H1 (cell line): ENCODE data around the gene ITGAV. TPM values are rescaled to one million over a fixed set of nuclear protein-coding genes. Genes with fewer than 3 reads are reported as not detected.

ENCODE experiments used
- CTCF ChIA-PET: fragments of 300-600 bp; sonication (Branson Sonifier 250); formaldehyde crosslinking; loops from one replicate; lab custom pipeline; 2021; ENCODE audit not compliant: partially characterized antibody; lab: Charles Lee
- POLR2A ChIA-PET: fragments of 300-600 bp; sonication (Branson Sonifier 250); formaldehyde crosslinking; loops from one replicate; lab custom pipeline; 2021; ENCODE audit warnings: inconsistent platforms; ENCODE audit not compliant: partially characterized antibody; lab: Charles Lee
- DNase-seq, 2 experiments: peaks; one replicate each; pipeline versions ENCODE4 v3.0.0 to v3.0.0-alpha.2; 2010 to 2022; ENCODE audit warnings: low spot score in 2 of 2, low read depth in 1 of 2, mixed read lengths in 1 of 2
- FAIRE-seq: peaks from 2 replicates; lab custom pipeline; 2011; peaks lifted over from hg19 to GRCh38; lab: Jason Lieb, UNC
- H2AFZ ChIP-seq: 2 replicates; pipeline ENCODE4 v1.8.1; 2012; ENCODE audit warnings: low read length, inconsistent platforms
- H2AK5ac ChIP-seq: 2 replicates; pipeline ENCODE4 v1.6.1; 2013; ENCODE audit warnings: low read depth, low read length
- H2BK120ac ChIP-seq: replicated peaks from 2 replicates; pipeline ENCODE3; 2013; ENCODE audit warnings: low read depth, low read length, inconsistent platforms
- H2BK12ac ChIP-seq: 2 replicates; pipeline ENCODE4 v1.6.1; 2013; ENCODE audit warnings: low read depth, low read length
- H2BK15ac ChIP-seq: 2 replicates; pipeline ENCODE4 v1.6.1; 2013; ENCODE audit warnings: low read length
- H2BK20ac ChIP-seq: 2 replicates; pipeline ENCODE4 v1.6.1; 2013; ENCODE audit warnings: low read length
- H2BK5ac ChIP-seq: 2 replicates; pipeline ENCODE4 v1.6.1; 2013; ENCODE audit warnings: low read depth, low read length
- H3K14ac ChIP-seq: 2 replicates; pipeline ENCODE4 v1.6.1; 2013; ENCODE audit warnings: inconsistent platforms; ENCODE audit not compliant: insufficient read length
- H3K18ac ChIP-seq: 2 replicates; pipeline ENCODE4 v1.6.1; 2013; ENCODE audit warnings: low read length; ENCODE audit errors: extremely low read depth
- H3K23ac ChIP-seq: 2 replicates; pipeline ENCODE4 v1.6.1; 2013; ENCODE audit warnings: inconsistent platforms; ENCODE audit not compliant: insufficient read length
- H3K23me2 ChIP-seq: 2 replicates; pipeline ENCODE4 v1.6.1; 2013; ENCODE audit warnings: low read depth, low read length
- H3K27ac ChIP-seq: 2 replicates; pipeline ENCODE4 v1.6.1; 2011; ENCODE audit warnings: low read depth, low read length, inconsistent platforms
- H3K27me3 ChIP-seq, 4 experiments: replicated peaks in 1 of 4; 1 replicate in 1 of 4; 2 replicates in 3 of 4; pipeline versions ENCODE4 v1.6.1 to v1.8.1; 2011 to 2013; ENCODE audit warnings: low read length in 3 of 4, mild to moderate bottlenecking in 3 of 4, inconsistent platforms in 2 of 4, mixed read lengths in 2 of 4, moderate library complexity in 1 of 4; ENCODE audit not compliant: control insufficient read depth in 3 of 4, insufficient read depth in 3 of 4; ENCODE audit errors: extremely low read depth in 1 of 4
- H3K36me3 ChIP-seq, 4 experiments: 2 replicates each; pipeline versions ENCODE4 v1.6.1 to v1.8.1; 2011 to 2013; ENCODE audit warnings: mild to moderate bottlenecking in 4 of 4, low read length in 3 of 4, moderate library complexity in 2 of 4, control low read depth in 1 of 4, inconsistent platforms in 1 of 4; ENCODE audit not compliant: insufficient read depth in 4 of 4, control insufficient read depth in 2 of 4
- H3K4ac ChIP-seq: replicated peaks from 2 replicates; pipeline ENCODE3; 2013; ENCODE audit warnings: low read length, low read depth, mixed read lengths, inconsistent platforms; ENCODE audit not compliant: insufficient read length
- H3K4me1 ChIP-seq, 4 experiments: replicated peaks in 1 of 4; 1 replicate in 1 of 4; 2 replicates in 3 of 4; pipeline versions ENCODE4 v1.6.1 to v1.8.1; 2011 to 2013; ENCODE audit warnings: low read length in 3 of 4, inconsistent platforms in 2 of 4, mixed read lengths in 1 of 4; ENCODE audit not compliant: insufficient read depth in 4 of 4, control insufficient read depth in 3 of 4
- H3K4me2 ChIP-seq, 2 experiments: 2 replicates each; pipeline versions ENCODE4 v1.6.1 to v1.8.1; 2011 to 2013; ENCODE audit warnings: low read depth in 2 of 2, low read length in 2 of 2, control low read depth in 1 of 2, inconsistent platforms in 1 of 2, mild to moderate bottlenecking in 1 of 2; ENCODE audit not compliant: insufficient read depth in 1 of 2
- H3K4me3 ChIP-seq, 4 experiments: fragments of 200-600, 300-600 bp in 1 of 4; sonication (generic), shearing (Covaris generic), sonication (Bioruptor Twin) in 1 of 4; 2 replicates each; pipeline versions ENCODE4 v1.5.1 to v1.8.1; 2011 to 2016; ENCODE audit warnings: low read length in 4 of 4, low read depth in 3 of 4, control low read depth in 2 of 4, inconsistent platforms in 2 of 4, mild to moderate bottlenecking in 2 of 4, mixed read lengths in 1 of 4, moderate library complexity in 1 of 4; ENCODE audit not compliant: insufficient read depth in 2 of 4; ENCODE audit errors: extremely low read depth in 1 of 4
- H3K56ac ChIP-seq: replicated peaks from 2 replicates; pipeline ENCODE3; 2013; ENCODE audit warnings: low read depth, mild to moderate bottlenecking, mixed read lengths, low read length, inconsistent platforms; ENCODE audit not compliant: insufficient read length
- H3K79me1 ChIP-seq: 2 replicates; pipeline ENCODE4 v1.6.1; 2013; ENCODE audit warnings: low read depth, low read length, control low read depth
- H3K79me2 ChIP-seq, 2 experiments: 2 replicates each; pipeline versions ENCODE4 v1.6.1 to v1.8.1; 2012 to 2013; ENCODE audit warnings: low read length in 2 of 2, mild to moderate bottlenecking in 2 of 2, inconsistent platforms in 1 of 2; ENCODE audit not compliant: insufficient read depth in 2 of 2, control insufficient read depth in 1 of 2
- H3K9ac ChIP-seq, 4 experiments: replicated peaks in 1 of 4; 1 replicate in 1 of 4; 2 replicates in 3 of 4; pipeline versions ENCODE4 v1.6.1 to v1.8.1; 2011 to 2013; ENCODE audit warnings: low read depth in 3 of 4, low read length in 3 of 4, control low read depth in 2 of 4, mild to moderate bottlenecking in 2 of 4, moderate library complexity in 2 of 4, inconsistent platforms in 1 of 4; ENCODE audit errors: extremely low read depth in 1 of 4
- H3K9me3 ChIP-seq, 2 experiments: 2 replicates each; pipeline versions ENCODE4 v1.6.1 to v1.8.1; 2012 to 2013; ENCODE audit warnings: mild to moderate bottlenecking in 2 of 2, moderate library complexity in 2 of 2, control low read depth in 1 of 2, inconsistent platforms in 1 of 2, low read depth in 1 of 2, low read length in 1 of 2, mixed read lengths in 1 of 2; ENCODE audit not compliant: insufficient read depth in 2 of 2
- H4K20me1 ChIP-seq, 2 experiments: replicated peaks in 1 of 2; 2 replicates each; pipeline versions ENCODE3 to v1.8.1; 2011 to 2013; ENCODE audit warnings: inconsistent platforms in 2 of 2, low read length in 2 of 2, mild to moderate bottlenecking in 1 of 2; ENCODE audit not compliant: insufficient read depth in 2 of 2, control insufficient read depth in 1 of 2
- H4K5ac ChIP-seq: 2 replicates; pipeline ENCODE4 v1.6.1; 2013; ENCODE audit warnings: low read length, low read depth, mixed read lengths, inconsistent platforms; ENCODE audit not compliant: insufficient read length
- H4K8ac ChIP-seq: 2 replicates; pipeline ENCODE4 v1.8.0; 2013; ENCODE audit warnings: mild to moderate bottlenecking, moderate library complexity, low read length, inconsistent platforms; ENCODE audit not compliant: insufficient read depth; ENCODE audit errors: extremely low read depth
- H4K91ac ChIP-seq: replicated peaks from 2 replicates; pipeline ENCODE3; 2013; ENCODE audit warnings: low read length, mixed read lengths, inconsistent platforms; ENCODE audit not compliant: insufficient read length
- BRCA1 ChIP-seq: IDR thresholded peaks from 2 replicates; pipeline ENCODE4 v1.6.1; 2012; ENCODE audit warnings: low read depth, low read length, improper control_type of control experiment
- CHD2 ChIP-seq: IDR thresholded peaks from 2 replicates; pipeline ENCODE4 v1.6.1; 2012; ENCODE audit warnings: low read length, improper control_type of control experiment
- GABPA ChIP-seq: IDR thresholded peaks from 2 replicates; pipeline ENCODE4 v1.6.1; 2011; ENCODE audit warnings: mild to moderate bottlenecking, low read length, moderate library complexity, borderline replicate concordance; ENCODE audit not compliant: insufficient read depth
- HDAC2 ChIP-seq, 2 experiments: fragments of 300-600 bp in 1 of 2; sonication (generic) in 1 of 2; IDR thresholded peaks; 2 replicates each; pipeline ENCODE4 v1.6.1; 2011 to 2012; ENCODE audit warnings: low read depth in 2 of 2, low read length in 2 of 2, mild to moderate bottlenecking in 2 of 2, moderate library complexity in 2 of 2, borderline replicate concordance in 1 of 2, inconsistent platforms in 1 of 2
- KDM5A ChIP-seq: fragments of 200-600 bp; IDR thresholded peaks from 2 replicates; pipeline ENCODE4 v1.7.1; 2012; ENCODE audit warnings: mild to moderate bottlenecking, low read length, inconsistent platforms, mixed read lengths
- NRF1 ChIP-seq: IDR thresholded peaks from 2 replicates; pipeline ENCODE4 v1.6.1; 2011; ENCODE audit warnings: mild to moderate bottlenecking, low read depth, low read length, improper control_type of control experiment
- PHF8 ChIP-seq: fragments of 200-600 bp; sonication (generic); conservative IDR thresholded peaks from 2 replicates; pipeline ENCODE4 v1.7.1; 2012; ENCODE audit warnings: low read depth, mild to moderate bottlenecking, inconsistent platforms, low read length, moderate library complexity
- POLR2AphosphoS5 ChIP-seq: IDR thresholded peaks from 2 replicates; pipeline ENCODE4 v1.6.1; 2011; ENCODE audit warnings: low read depth, low read length
- SP1 ChIP-seq: IDR thresholded peaks from 2 replicates; pipeline ENCODE4 v1.6.1; 2011; ENCODE audit warnings: low read depth, low read length
- SP2 ChIP-seq: IDR thresholded peaks from 2 replicates; pipeline ENCODE4 v1.6.1; 2012; ENCODE audit warnings: mild to moderate bottlenecking, low read length, inconsistent platforms
- TAF1 ChIP-seq: IDR thresholded peaks from 2 replicates; pipeline ENCODE4 v1.6.1; 2011; ENCODE audit warnings: mild to moderate bottlenecking, low read depth, low read length
- WGBS, 2 experiments: shearing (Covaris generic) in 1 of 2; methylation state at CpG; one replicate each; pipeline versions ENCODE4 v1.1.6 to v1.1.7; 2013 to 2015; ENCODE audit warnings: low lambda C conversion rate in 2 of 2, mixed read lengths in 2 of 2, inconsistent platforms in 1 of 2, low coverage in 1 of 2, missing lambda C conversion rate in 1 of 2; ENCODE audit not compliant: insufficient replicate concordance in 2 of 2, insufficient coverage in 1 of 2, insufficient read length in 1 of 2; ENCODE audit errors: extremely low coverage in 1 of 2, missing lambda C conversion rate in 1 of 2; 5-methylcytosine and 5-hydroxymethylcytosine counted together
- polyA plus RNA-seq, 7 experiments: library from polyadenylated mRNA; depleted of rRNA in 3 of 7; stranded (reverse) in 5 of 7; unstranded in 2 of 7; fragments of >200 nt in 5 of 7; fragments of 200-250 nt in 2 of 7; gene quantifications; 1 replicate in 5 of 7; 2 replicates in 1 of 7; 4 replicates in 1 of 7; pipeline versions ENCODE4 v1.2.1 to v1.2.3, GENCODE V29; 2011 to 2013; ENCODE audit warnings: missing spikeins in 2 of 7, mixed read lengths in 2 of 7
- total RNA-seq: library from RNA; stranded (reverse); fragmentation: NEBNext Ultra II Directional; extraction: Animal tissue kit (Norgen Biotek cat#: 25700); gene quantifications from 2 replicates; pipeline ENCODE4 v1.2.1, GENCODE V29; 2021
- TF ChIP-seq, protein P1 (sequence below): IDR thresholded peaks from 2 replicates; pipeline ENCODE4 v1.6.1; 2012; ENCODE audit warnings: inconsistent platforms

Gene ITGAV
- total and polyA plus RNA-seq, 2 of the 8 experiments (the other 6 are each of a cell fraction or from before 2014, with no cell fraction given) = 11.7 to 42.4 TPM

DNA sequence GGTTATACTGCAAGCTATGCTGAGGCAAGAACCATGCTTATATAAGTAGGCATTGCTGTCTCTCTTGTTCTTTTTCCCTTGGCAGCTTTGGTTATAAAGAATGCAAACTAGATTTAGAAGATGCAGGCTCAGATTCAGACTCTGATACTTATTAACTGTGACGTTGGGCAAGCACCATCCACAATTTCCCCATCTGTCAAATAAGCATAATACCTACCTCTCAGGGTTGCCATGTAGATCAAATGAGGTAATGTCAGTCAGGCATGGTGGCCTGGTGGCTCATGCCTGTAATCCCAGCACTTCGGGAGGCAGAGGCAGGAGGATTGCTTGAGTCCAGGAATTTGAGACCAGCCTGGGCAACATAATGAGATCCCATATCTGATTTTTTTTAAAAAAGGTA is 21.7 kb downstream of the ITGAV start:
- no peak overlapping the region for H2BK15ac ChIP-seq
- ChIA-PET POLR2A (interaction anchor here (0.7 kb wide), 1 partner anchor 22 kb away, joined by 3 read pairs; the partner anchor contains the start of gene ITGAV), CTCF (interaction anchor here (0.8 to 1.0 kb wide), 2 partner anchors 23 to 31 kb away, joined by 3 read pairs; no protein-coding TSS in a partner anchor)
- no peaks in the 10 kb centered on the region for H3K23me2 ChIP-seq
- H3K56ac ChIP-seq = no peak overlapping the region
- 83% methylated on average over 2 of the region's 2 CpGs; no CpG with 5 or more reads in 1 of the 2 experiments for WGBS, 2 experiments
- TF ChIP-seq BRCA1 = no peak
- no peak for TF ChIP-seq SP2
- TF ChIP-seq CHD2 = no peak
- TF ChIP-seq PHF8 = no peak
- no peak for TF ChIP-seq SP1
- no peak for TF ChIP-seq KDM5A
- TF ChIP-seq TAF1 = no peak
- TF ChIP-seq, protein P1, sequence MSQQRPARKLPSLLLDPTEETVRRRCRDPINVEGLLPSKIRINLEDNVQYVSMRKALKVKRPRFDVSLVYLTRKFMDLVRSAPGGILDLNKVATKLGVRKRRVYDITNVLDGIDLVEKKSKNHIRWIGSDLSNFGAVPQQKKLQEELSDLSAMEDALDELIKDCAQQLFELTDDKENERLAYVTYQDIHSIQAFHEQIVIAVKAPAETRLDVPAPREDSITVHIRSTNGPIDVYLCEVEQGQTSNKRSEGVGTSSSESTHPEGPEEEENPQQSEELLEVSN = no peak
- no peak for TF ChIP-seq POLR2AphosphoS5
- no peak for TF ChIP-seq NRF1
- TF ChIP-seq GABPA = no peak
- no peak for TF ChIP-seq HDAC2 (IDR thresholded peaks at IDR 0.05; ENCODE audit: borderline replicate concordance in 1 of 2, low read depth in 2 of 2, low read length in 2 of 2)
- no peak overlapping the region for H2BK120ac ChIP-seq
- no peak overlapping the region for H3K14ac ChIP-seq
- DNase-seq (no peak), FAIRE-seq (no peak)
- H4K20me1 ChIP-seq = no peaks in the 10 kb centered on the region
- no peak overlapping the region for H2BK20ac ChIP-seq
- H2AFZ ChIP-seq = no peak overlapping the region
- no peak overlapping the region for H3K27ac ChIP-seq
- 0 out of 2 replicates have a peak, but pooled peaks cover 2% of the 10 kb centered on the region for H3K79me1 ChIP-seq
- no peak overlapping the region for H4K91ac ChIP-seq
- no peak overlapping the region for H3K4ac ChIP-seq
- peaks cover 0 to 8% of the 10 kb centered on the region in 2 experiments; a peak in 1 of 4 replicates for H3K79me2 ChIP-seq
- H2BK5ac ChIP-seq = no peak overlapping the region
- no peak overlapping the region for H3K4me2 ChIP-seq
- no peak overlapping the region for H4K8ac ChIP-seq
- H3K4me1 ChIP-seq = no peaks in the 10 kb centered on the region
- H3K27me3 ChIP-seq = no peaks in the 10 kb centered on the region
- H2AK5ac ChIP-seq = no peak overlapping the region
- no peak overlapping the region for H3K9ac ChIP-seq
- H3K4me3 ChIP-seq = no peak overlapping the region
- no peak overlapping the region for H2BK12ac ChIP-seq
- no peak overlapping the region for H4K5ac ChIP-seq
- H3K23ac ChIP-seq = no peak overlapping the region
- no peaks in the 10 kb centered on the region for H3K9me3 ChIP-seq
- no peak overlapping the region for H3K18ac ChIP-seq
- no peaks in the 10 kb centered on the region for H3K36me3 ChIP-seq
